Thoracic aorta (tissue), 2 donors: ENCODE data around the gene MAN1C1. TPM values are rescaled to one million over a fixed set of nuclear protein-coding genes. Genes with fewer than 3 reads are reported as not detected.

Experiments used
- ATAC-seq: fragments of 150-250 bp; one replicate; pipeline ENCODE4 v1.8.0; 2017; ENCODE audit warnings: low read depth; ENCODE audit not compliant: insufficient number of reproducible peaks, low FRiP score
- DNase-seq: peaks from one replicate; pipeline ENCODE4 v3.0.0-alpha.2; 2020; ENCODE audit warnings: low spot score
- H3K27ac ChIP-seq, 2 donors: fragments of 200-600 bp; sonication (generic); 1 replicate in 1 of 2; 2 replicates in 1 of 2; pipeline ENCODE4 v1.5.1; 2016; ENCODE audit warnings: mild to moderate bottlenecking in 2 of 2, moderate library complexity in 2 of 2
- H3K27me3 ChIP-seq: fragments of 200-600 bp; sonication (generic); replicated peaks from 2 replicates; pipeline ENCODE4 v1.6.0; 2016; ENCODE audit warnings: mild to moderate bottlenecking; ENCODE audit not compliant: insufficient read depth
- H3K36me3 ChIP-seq: fragments of 200-600 bp; sonication (generic); one replicate; pipeline ENCODE4 v1.5.1; 2016
- H3K4me1 ChIP-seq, 2 donors: fragments of 200-600 bp; sonication (generic); 1 replicate in 1 of 2; 2 replicates in 1 of 2; pipeline versions ENCODE4 v1.5.1 to v1.6.0; 2016; ENCODE audit warnings: low read depth in 2 of 2, mild to moderate bottlenecking in 1 of 2; ENCODE audit not compliant: control insufficient read depth in 1 of 2
- H3K4me3 ChIP-seq: fragments of 200-600 bp; sonication (generic); 2 replicates; pipeline ENCODE4 v1.5.1; 2016; ENCODE audit warnings: mild to moderate bottlenecking
- H3K9me3 ChIP-seq: fragments of 200-600 bp; sonication (generic); 2 replicates; pipeline ENCODE4 v1.5.1; 2016
- total RNA-seq, 2 donors: library from RNA; depleted of rRNA; stranded (reverse); fragments of >200 nt; gene quantifications; one replicate each; pipeline versions ENCODE4 v1.1.0 to v1.2.3, GENCODE V29; 2016
- TF ChIP-seq, protein P1 (sequence below): fragments of 200-600 bp; sonication (generic); IDR thresholded peaks from one replicate; pipeline ENCODE4 v1.5.1; 2019; ENCODE audit warnings: antibody characterized with exemption

MAN1C1 gene
- total RNA-seq, 2 donors from 2014 or later, result 21.0 to 26.0 TPM

DNA sequence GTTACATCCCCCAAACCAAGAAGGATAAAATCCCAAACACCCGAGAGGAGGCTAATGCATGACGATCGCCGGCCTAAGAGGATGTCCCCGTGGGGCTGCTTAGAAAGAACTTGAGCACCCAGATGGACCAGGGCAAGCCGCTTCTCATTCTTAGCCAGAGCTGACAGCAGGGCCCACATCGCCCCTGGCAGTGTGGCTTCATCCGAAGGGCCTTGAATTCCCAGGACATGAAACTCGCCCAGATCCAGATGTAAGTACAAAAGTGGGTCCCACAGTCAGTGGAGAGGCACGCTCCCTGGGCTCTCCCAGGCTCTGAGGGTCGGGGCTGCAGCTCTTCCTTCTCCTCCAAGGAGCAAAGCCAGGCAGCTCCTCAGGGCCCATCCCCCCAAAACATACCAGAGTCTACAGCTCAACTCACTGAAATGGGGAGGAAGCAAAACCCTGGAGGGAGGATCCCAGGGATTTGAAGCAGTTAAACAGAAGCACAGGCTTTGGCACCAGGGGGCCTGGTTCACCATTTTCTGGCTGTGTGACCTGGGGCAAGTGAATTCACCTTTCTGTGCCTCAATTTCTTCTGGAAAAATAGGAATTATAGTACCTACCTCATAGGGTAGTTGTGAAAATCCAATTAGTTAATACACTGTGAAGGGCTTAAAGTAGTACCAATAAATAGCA is 85.6 kb downstream of the MAN1C1 start:
- no peak for ATAC-seq
- Histone ChIP-seq H3K27me3 (no peaks in the 10 kb centered on the region), H3K4me3 (no peak overlapping the region), H3K36me3 (no peaks in the 10 kb centered on the region), H3K4me1 (peaks cover 33 to 64% of the 10 kb centered on the region in 2 donors), H3K27ac (no peak overlapping the region), H3K9me3 (no peaks in the 10 kb centered on the region)
- TF ChIP-seq, protein P1, sequence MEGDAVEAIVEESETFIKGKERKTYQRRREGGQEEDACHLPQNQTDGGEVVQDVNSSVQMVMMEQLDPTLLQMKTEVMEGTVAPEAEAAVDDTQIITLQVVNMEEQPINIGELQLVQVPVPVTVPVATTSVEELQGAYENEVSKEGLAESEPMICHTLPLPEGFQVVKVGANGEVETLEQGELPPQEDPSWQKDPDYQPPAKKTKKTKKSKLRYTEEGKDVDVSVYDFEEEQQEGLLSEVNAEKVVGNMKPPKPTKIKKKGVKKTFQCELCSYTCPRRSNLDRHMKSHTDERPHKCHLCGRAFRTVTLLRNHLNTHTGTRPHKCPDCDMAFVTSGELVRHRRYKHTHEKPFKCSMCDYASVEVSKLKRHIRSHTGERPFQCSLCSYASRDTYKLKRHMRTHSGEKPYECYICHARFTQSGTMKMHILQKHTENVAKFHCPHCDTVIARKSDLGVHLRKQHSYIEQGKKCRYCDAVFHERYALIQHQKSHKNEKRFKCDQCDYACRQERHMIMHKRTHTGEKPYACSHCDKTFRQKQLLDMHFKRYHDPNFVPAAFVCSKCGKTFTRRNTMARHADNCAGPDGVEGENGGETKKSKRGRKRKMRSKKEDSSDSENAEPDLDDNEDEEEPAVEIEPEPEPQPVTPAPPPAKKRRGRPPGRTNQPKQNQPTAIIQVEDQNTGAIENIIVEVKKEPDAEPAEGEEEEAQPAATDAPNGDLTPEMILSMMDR, result no peak
- no peak for DNase-seq

DNA sequence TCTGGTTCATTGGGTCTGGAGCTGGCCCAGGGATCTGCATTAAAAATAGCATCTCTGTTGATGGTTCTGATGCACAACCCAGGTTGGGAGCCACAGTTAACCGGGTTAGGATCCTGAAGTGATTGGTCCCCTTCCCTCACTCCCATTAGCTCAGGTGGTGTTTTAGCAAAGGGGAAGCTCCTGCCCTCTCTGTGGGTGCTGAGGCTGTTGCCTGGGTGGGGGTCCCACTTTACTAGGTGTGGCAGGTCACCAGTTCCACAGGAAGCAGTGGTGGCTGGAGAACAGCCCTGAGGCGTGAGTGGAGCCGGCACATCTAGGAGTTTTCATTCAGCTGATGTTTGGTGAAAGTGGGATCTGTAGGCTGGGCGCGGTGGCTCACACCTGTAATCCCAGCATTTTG is 86.5 kb downstream of the MAN1C1 start:
- Histone ChIP-seq H3K27me3 (no peaks in the 10 kb centered on the region), H3K36me3 (no peaks in the 10 kb centered on the region), H3K9me3 (no peaks in the 10 kb centered on the region), H3K4me1 (peaks cover 25 to 60% of the 10 kb centered on the region in 2 donors), H3K27ac (no peak overlapping the region), H3K4me3 (no peak overlapping the region)
- DNase-seq, result no peak
- ATAC-seq, result no peak
- TF ChIP-seq, protein P1, result no peak

DNA sequence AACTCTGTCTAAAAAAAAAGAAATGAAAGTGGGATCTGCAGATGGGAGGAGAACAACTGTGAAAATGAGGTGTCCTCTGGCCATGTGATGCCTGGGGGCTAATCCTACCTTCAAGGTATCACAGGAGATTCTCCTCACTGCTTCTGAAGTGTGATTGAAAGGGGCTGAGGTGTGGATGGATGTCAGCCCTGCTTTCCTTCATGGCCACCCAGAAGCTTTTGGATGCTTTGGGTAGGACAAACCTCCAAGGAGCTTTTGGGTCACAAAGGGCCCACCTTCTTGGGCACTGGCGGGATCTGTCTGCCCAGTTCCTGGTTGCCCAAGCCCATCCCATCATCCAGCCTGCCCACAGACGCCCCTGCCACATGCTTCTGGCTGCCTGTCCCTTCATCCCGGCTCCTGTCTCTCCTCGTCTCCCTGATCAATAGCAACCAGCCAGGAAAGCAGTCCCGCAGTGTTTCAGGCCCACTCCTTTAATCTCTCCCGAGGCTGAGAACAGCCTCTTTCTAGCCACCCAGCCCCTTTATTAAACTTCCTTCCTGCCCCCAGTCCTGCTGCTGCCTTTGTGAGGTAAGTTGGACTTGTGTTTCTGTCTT is 87.2 kb downstream of the MAN1C1 start:
- peaks cover 21 to 58% of the 10 kb centered on the region in 2 donors for H3K4me1 ChIP-seq
- DNase-seq, result no peak

DNA sequence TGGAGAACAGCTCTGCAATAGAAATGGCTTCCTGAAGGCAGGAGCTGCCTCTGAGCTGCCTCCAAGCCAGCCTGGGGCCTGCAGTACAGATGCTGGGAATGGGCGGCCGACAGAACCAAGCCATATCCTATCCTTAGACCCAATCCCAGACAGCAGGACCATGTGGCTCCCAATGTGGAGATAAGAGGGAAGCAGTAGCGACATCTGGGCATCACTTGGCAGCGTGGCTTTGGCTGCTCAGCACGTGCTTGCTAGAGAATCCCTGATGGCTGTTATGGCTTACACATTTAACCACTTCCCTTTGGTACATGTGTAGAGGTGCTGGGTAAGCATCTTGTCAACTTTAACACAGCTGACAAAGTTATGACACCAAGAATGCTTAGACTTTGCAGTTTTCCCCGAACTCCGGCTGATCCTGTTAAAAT is 87.7 kb downstream of the MAN1C1 start:
- H3K27ac ChIP-seq, result no peak overlapping the region
- DNase-seq, result no peak
- H3K4me3 ChIP-seq, result no peak overlapping the region
- H3K9me3 ChIP-seq, result no peaks in the 10 kb centered on the region
- ATAC-seq, result no peak
- TF ChIP-seq, protein P1, result no peak
- H3K36me3 ChIP-seq, result no peaks in the 10 kb centered on the region
- H3K27me3 ChIP-seq, result no peaks in the 10 kb centered on the region
- peaks cover 21 to 54% of the 10 kb centered on the region in 2 donors for H3K4me1 ChIP-seq

More for the DNA sequence above, 87.2 kb downstream of the MAN1C1 start:
- TF ChIP-seq, protein P1, result no peak
- no peaks in the 10 kb centered on the region for H3K9me3 ChIP-seq
- ATAC-seq, result no peak
- H3K36me3 ChIP-seq, result no peaks in the 10 kb centered on the region
- no peaks in the 10 kb centered on the region for H3K27me3 ChIP-seq
- no peak overlapping the region for H3K4me3 ChIP-seq
- H3K27ac ChIP-seq, result no peak overlapping the region

DNA sequence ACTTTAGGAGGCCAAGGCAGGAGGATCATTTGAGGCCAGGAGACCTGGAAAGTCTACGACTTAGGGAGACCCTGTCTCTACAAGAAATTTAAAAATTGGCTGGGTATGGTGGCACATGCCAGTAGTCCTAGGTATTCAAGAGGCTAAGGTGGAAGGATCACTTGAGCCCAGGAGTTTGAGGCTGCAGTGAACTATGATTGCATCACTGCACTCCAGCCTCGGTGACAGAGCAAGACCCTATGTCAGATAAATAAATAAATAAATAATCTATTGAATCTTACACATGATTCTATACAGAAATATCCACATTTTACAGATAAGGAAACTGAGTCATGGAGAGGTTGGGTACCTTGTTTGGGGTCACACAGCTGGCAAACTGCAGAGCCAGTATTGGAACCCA is 89.1 kb downstream of the MAN1C1 start:
- Histone ChIP-seq H3K4me3 (no peak overlapping the region), H3K36me3 (no peaks in the 10 kb centered on the region), H3K27me3 (no peaks in the 10 kb centered on the region), H3K27ac (no peak overlapping the region), H3K4me1 (peaks cover 8 to 40% of the 10 kb centered on the region in 2 donors), H3K9me3 (no peaks in the 10 kb centered on the region)
- ATAC-seq (no peak), DNase-seq (no peak)
- TF ChIP-seq, protein P1, result no peak
